Measurements from ENCODE around the gene TRAP1. TPM values are rescaled to one million over a fixed set of nuclear protein-coding genes. Genes with fewer than 3 reads are reported as not detected.

TRAP1 gene
- total and polyA plus RNA-seq, 9 donors = 56.3 to 102 (median 76.7) TPM

GRCh38 chr16:3712861-3713372, 4.4 kb downstream of the TRAP1 start:
- no peak overlapping the region for H3K4me3 ChIP-seq
- TF ChIP-seq, protein P1, sequence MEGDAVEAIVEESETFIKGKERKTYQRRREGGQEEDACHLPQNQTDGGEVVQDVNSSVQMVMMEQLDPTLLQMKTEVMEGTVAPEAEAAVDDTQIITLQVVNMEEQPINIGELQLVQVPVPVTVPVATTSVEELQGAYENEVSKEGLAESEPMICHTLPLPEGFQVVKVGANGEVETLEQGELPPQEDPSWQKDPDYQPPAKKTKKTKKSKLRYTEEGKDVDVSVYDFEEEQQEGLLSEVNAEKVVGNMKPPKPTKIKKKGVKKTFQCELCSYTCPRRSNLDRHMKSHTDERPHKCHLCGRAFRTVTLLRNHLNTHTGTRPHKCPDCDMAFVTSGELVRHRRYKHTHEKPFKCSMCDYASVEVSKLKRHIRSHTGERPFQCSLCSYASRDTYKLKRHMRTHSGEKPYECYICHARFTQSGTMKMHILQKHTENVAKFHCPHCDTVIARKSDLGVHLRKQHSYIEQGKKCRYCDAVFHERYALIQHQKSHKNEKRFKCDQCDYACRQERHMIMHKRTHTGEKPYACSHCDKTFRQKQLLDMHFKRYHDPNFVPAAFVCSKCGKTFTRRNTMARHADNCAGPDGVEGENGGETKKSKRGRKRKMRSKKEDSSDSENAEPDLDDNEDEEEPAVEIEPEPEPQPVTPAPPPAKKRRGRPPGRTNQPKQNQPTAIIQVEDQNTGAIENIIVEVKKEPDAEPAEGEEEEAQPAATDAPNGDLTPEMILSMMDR (IDR thresholded peaks at IDR 0.05) = no peak
- TF ChIP-seq EP300 (IDR thresholded peaks at IDR 0.05) (no peak), POLR2A (IDR thresholded peaks at IDR 0.05) (no peak)
- H3K9me3 ChIP-seq = no peaks in the 10 kb centered on the region
- 77 to 84% (median 78%) methylated on average over 16 of the region's 16 CpGs for WGBS, 3 donors
- peaks cover 2% of the 10 kb centered on the region for H3K4me1 ChIP-seq (ENCODE audit: insufficient read depth)
- no peak overlapping the region for H3K27ac ChIP-seq
- DNase-seq = no peak
- intact Hi-C loops (cut with DNase I) = no loop called here
- no peaks in the 10 kb centered on the region for H3K27me3 ChIP-seq
- H3K36me3 ChIP-seq = no peaks in the 10 kb centered on the region

- Histone ChIP-seq H3K4me1 (ENCODE audit: insufficient read depth) (no peaks in the 10 kb centered on the region), H3K27ac (no peak overlapping the region), H3K9me3 (no peaks in the 10 kb centered on the region), H3K27me3 (no peaks in the 10 kb centered on the region), H3K4me3 (no peak overlapping the region), H3K36me3 (no peaks in the 10 kb centered on the region)
- intact Hi-C loops (cut with DNase I) = no loop called here
- TF ChIP-seq EP300 (IDR thresholded peaks at IDR 0.05) = no peak
- TF ChIP-seq POLR2A (IDR thresholded peaks at IDR 0.05) = no peak
- TF ChIP-seq, protein P1 (IDR thresholded peaks at IDR 0.05) = no peak
- WGBS, 3 donors = 88 to 92% (median 90%) methylated on average over 10 of the region's 10 CpGs
- DNase-seq = no peak
These were observed 10.9 kb downstream of the TRAP1 start for GRCh38 chr16:3706253-3707012.

- WGBS, 3 donors = 92 to 96% (median 94%) methylated on average over 7 of the region's 7 CpGs
- H3K27ac ChIP-seq = no peak overlapping the region
- intact Hi-C loops (cut with DNase I) = no loop called here
- no peak for DNase-seq
- no peaks in the 10 kb centered on the region for H3K9me3 ChIP-seq
- H3K36me3 ChIP-seq = no peaks in the 10 kb centered on the region
- H3K4me3 ChIP-seq = no peak overlapping the region
- H3K27me3 ChIP-seq = no peaks in the 10 kb centered on the region
- TF ChIP-seq, protein P1 (IDR thresholded peaks at IDR 0.05) = no peak
- no peak for TF ChIP-seq EP300 (IDR thresholded peaks at IDR 0.05)
- TF ChIP-seq POLR2A (IDR thresholded peaks at IDR 0.05) = no peak
- H3K4me1 ChIP-seq (ENCODE audit: insufficient read depth) = no peaks in the 10 kb centered on the region
These were observed 15.2 kb downstream of the TRAP1 start for GRCh38 chr16:3702082-3702481.

GRCh38 chr16:3701531-3701930, 15.8 kb downstream of the TRAP1 start:
- no peak overlapping the region for H3K27ac ChIP-seq
- no peak for DNase-seq
- H3K9me3 ChIP-seq = no peaks in the 10 kb centered on the region
- intact Hi-C loops (cut with DNase I) = no loop called here
- 78 to 83% (median 78%) methylated on average over 4 of the region's 4 CpGs for WGBS, 3 donors
- H3K27me3 ChIP-seq = no peaks in the 10 kb centered on the region
- H3K4me1 ChIP-seq (ENCODE audit: insufficient read depth) = peaks cover 3% of the 10 kb centered on the region
- H3K36me3 ChIP-seq = no peaks in the 10 kb centered on the region
- H3K4me3 ChIP-seq = no peak overlapping the region
- no peak for TF ChIP-seq EP300 (IDR thresholded peaks at IDR 0.05)
- no peak for TF ChIP-seq POLR2A (IDR thresholded peaks at IDR 0.05)

GRCh38 chr16:3698941-3699340, 18.4 kb downstream of the TRAP1 start:
- H3K9me3 ChIP-seq = no peaks in the 10 kb centered on the region
- DNase-seq = no peak
- H3K4me1 ChIP-seq (ENCODE audit: insufficient read depth) = peaks cover 6% of the 10 kb centered on the region
- 74 to 84% (median 83%) methylated on average over 4 of the region's 4 CpGs for WGBS, 3 donors
- H3K27me3 ChIP-seq = no peaks in the 10 kb centered on the region
- TF ChIP-seq, protein P1 (IDR thresholded peaks at IDR 0.05) = no peak
- no peak for TF ChIP-seq EP300 (IDR thresholded peaks at IDR 0.05)
- TF ChIP-seq POLR2A (IDR thresholded peaks at IDR 0.05) = no peak
- no peak overlapping the region for H3K4me3 ChIP-seq
- H3K36me3 ChIP-seq = no peaks in the 10 kb centered on the region
- intact Hi-C loops (cut with DNase I) = loop anchor here in 1 of 4 donors (10.0 kb wide), 1 partner anchor 186 kb away; the partner anchor contains the start of gene CREBBP
- H3K27ac ChIP-seq = no peak overlapping the region

Data from ovary (tissue), 9 donors.